GM13976 (cell line): ENCODE data around the gene USP34.

Experiments used
- DNase-seq: peaks from one replicate; pipeline ENCODE4 v3.0.0; 2012; ENCODE audit warnings: low spot score
- in situ Hi-C: fragments of 300-500 bp; cut with MboI; formaldehyde crosslinking; loops from one replicate; pipeline ENCODE4 v1.12.0; 2022; ENCODE audit warnings: low sequenced_read_pairs, mixed read lengths, inconsistent platforms; ENCODE audit not compliant: unreplicated experiment
- TF ChIP-seq, protein P1 (sequence below): IDR thresholded peaks from 2 replicates; pipeline ENCODE4 v1.5.1; 2012; ENCODE audit warnings: borderline replicate concordance, mild to moderate bottlenecking; ENCODE audit not compliant: insufficient read depth; ENCODE audit errors: extremely low read depth, missing control alignments, control extremely low read depth

USP34 gene

GRCh38 chr2:61141151-61141550, 329.7 kb downstream of the USP34 start:
- TF ChIP-seq, protein P1, sequence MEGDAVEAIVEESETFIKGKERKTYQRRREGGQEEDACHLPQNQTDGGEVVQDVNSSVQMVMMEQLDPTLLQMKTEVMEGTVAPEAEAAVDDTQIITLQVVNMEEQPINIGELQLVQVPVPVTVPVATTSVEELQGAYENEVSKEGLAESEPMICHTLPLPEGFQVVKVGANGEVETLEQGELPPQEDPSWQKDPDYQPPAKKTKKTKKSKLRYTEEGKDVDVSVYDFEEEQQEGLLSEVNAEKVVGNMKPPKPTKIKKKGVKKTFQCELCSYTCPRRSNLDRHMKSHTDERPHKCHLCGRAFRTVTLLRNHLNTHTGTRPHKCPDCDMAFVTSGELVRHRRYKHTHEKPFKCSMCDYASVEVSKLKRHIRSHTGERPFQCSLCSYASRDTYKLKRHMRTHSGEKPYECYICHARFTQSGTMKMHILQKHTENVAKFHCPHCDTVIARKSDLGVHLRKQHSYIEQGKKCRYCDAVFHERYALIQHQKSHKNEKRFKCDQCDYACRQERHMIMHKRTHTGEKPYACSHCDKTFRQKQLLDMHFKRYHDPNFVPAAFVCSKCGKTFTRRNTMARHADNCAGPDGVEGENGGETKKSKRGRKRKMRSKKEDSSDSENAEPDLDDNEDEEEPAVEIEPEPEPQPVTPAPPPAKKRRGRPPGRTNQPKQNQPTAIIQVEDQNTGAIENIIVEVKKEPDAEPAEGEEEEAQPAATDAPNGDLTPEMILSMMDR: no peak
- no peak for DNase-seq
- in situ Hi-C loops: no loop called here

DNA sequence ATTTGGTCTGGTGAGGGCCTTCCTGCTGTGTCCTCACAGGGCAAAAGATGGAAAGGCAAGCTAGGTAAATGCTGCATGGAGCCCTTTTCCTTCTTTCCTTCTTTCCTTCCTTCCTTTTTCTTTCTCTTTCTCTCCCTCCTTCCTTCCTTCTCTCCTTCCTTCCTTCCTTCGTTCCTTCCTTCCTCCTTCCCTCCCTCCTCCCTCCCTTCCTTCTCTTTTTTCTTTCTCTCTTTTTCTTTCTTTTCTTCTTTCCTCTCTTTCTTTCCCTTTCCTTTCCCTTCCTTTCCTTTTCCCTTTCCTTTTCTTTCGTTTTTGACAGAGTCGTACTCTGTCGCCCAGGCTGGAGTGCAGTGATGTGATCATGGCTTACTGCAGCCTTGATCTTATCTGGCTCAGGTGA, 332.0 kb downstream of the USP34 start:
- no peak for DNase-seq
- TF ChIP-seq, protein P1: no peak
- in situ Hi-C loops: no loop called here
